GM19395 (cell line): ENCODE data around the gene RASSF8.

Experiments used
- ATAC-seq: cut with Tn5 transposase; IDR thresholded peaks from one replicate; pipeline ENCODE4 v1.9.1; 2021; ENCODE audit warnings: mild to moderate bottlenecking, moderate library complexity; ENCODE audit not compliant: unreplicated experiment

Gene RASSF8

GRCh38 chr12:26122681-26123481 lies 164.4 kb downstream of the RASSF8 start:
- no peak for ATAC-seq

- no peak for ATAC-seq
Observed at GRCh38 chr12:26123482-26123980, 165.0 kb downstream of the RASSF8 start.

GRCh38 chr12:26124446-26125399 lies 166.2 kb downstream of the RASSF8 start, which contains the start of gene BHLHE41:
Gene BHLHE41 (minus strand): TSS chr12:26125037. CDS start chr12:26124779, 258 bp downstream.
- ATAC-seq = no peak

GRCh38 chr12:26125400-26126339 lies 167.2 kb downstream of the RASSF8 start:
- peak; percentile 30 for ATAC-seq

- ATAC-seq = peak; percentile 38
Observed at GRCh38 chr12:26126340-26127284, 168.1 kb downstream of the RASSF8 start.

- ATAC-seq = no peak
Observed at GRCh38 chr12:26127404-26127803, 168.9 kb downstream of the RASSF8 start.

GRCh38 chr12:26128168-26128567 lies 169.7 kb downstream of the RASSF8 start:
- no peak for ATAC-seq
